ENCODE data around the gene BHLHA9.

DNA sequence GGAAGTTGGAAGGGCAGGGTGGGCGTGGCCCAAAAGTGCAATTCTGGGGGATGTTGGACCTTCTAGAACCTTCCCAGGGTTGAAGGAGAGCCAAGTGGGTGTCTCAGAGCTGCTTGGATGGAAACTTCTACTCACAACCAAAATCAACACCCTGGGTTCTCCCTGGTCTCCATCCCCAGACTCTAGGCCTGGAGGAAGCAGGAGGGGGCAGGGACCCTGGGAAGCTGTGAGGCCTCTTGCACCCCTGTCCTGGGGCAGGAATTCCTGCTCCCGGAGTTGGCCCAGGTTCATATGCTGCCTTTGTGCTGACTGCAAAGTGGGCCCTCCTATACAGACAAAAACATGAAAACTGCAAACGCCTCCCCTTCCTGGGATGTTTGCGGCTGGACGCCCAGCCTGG lies 34.3 kb downstream of the BHLHA9 start:
- TF ChIP-seq, protein P1, sequence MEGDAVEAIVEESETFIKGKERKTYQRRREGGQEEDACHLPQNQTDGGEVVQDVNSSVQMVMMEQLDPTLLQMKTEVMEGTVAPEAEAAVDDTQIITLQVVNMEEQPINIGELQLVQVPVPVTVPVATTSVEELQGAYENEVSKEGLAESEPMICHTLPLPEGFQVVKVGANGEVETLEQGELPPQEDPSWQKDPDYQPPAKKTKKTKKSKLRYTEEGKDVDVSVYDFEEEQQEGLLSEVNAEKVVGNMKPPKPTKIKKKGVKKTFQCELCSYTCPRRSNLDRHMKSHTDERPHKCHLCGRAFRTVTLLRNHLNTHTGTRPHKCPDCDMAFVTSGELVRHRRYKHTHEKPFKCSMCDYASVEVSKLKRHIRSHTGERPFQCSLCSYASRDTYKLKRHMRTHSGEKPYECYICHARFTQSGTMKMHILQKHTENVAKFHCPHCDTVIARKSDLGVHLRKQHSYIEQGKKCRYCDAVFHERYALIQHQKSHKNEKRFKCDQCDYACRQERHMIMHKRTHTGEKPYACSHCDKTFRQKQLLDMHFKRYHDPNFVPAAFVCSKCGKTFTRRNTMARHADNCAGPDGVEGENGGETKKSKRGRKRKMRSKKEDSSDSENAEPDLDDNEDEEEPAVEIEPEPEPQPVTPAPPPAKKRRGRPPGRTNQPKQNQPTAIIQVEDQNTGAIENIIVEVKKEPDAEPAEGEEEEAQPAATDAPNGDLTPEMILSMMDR (IDR thresholded peaks at IDR 0.05) = no peak
- TF ChIP-seq POLR2AphosphoS5 (IDR thresholded peaks at IDR 0.05) = no peak
- TF ChIP-seq POLR2A (IDR thresholded peaks at IDR 0.05) = no peak
- no peak for TF ChIP-seq EP300 (IDR thresholded peaks at IDR 0.05)
